Activated CD8-positive, alpha-beta memory T cell treated with anti-CD3 and anti-CD28 coated beads, Interleukin-2, amount 50 U/mL, for 1 hour (primary cell): ENCODE results near the gene C16orf78.

Experiments
- DNase-seq: peaks from one replicate; pipeline ENCODE4 v3.0.0-alpha.2; 2020; ENCODE audit errors: extremely low read depth

Gene C16orf78

GRCh38 chr16:49373504-49373903 is at the start of gene C16orf78:
TSS of gene C16orf78 (plus strand) at chr16:49373804. CDS start at chr16:49373940, 136 bp downstream.
- DNase-seq: no peak

- DNase-seq: no peak
These were observed 48.9 kb upstream of the C16orf78 start for GRCh38 chr16:49324703-49325102.

GRCh38 chr16:49327466-49327865 is 46.1 kb upstream of the C16orf78 start:
- no peak for DNase-seq

- DNase-seq: no peak
These were observed 45.3 kb upstream of the C16orf78 start for GRCh38 chr16:49328325-49328724.

- DNase-seq: no peak
These were observed 42.9 kb upstream of the C16orf78 start for GRCh38 chr16:49330562-49331201.

GRCh38 chr16:49332589-49333258 is 40.9 kb upstream of the C16orf78 start:
- no peak for DNase-seq

- DNase-seq: no peak
These were observed 40.4 kb upstream of the C16orf78 start for GRCh38 chr16:49333259-49333597.

GRCh38 chr16:49335828-49336227 is 37.8 kb upstream of the C16orf78 start:
- DNase-seq: no peak

GRCh38 chr16:49336581-49336980 is 37.0 kb upstream of the C16orf78 start:
- no peak for DNase-seq

GRCh38 chr16:49337814-49338350 is 35.7 kb upstream of the C16orf78 start:
- no peak for DNase-seq

- DNase-seq: no peak
These were observed 34.9 kb upstream of the C16orf78 start for GRCh38 chr16:49338611-49339265.

GRCh38 chr16:49340466-49340865 is 33.1 kb upstream of the C16orf78 start:
- DNase-seq: no peak

GRCh38 chr16:49341706-49342105 is 31.9 kb upstream of the C16orf78 start:
- DNase-seq: no peak

GRCh38 chr16:49342336-49343265 is 31.0 kb upstream of the C16orf78 start:
- DNase-seq: no peak

GRCh38 chr16:49343291-49343690 is 30.3 kb upstream of the C16orf78 start:
- no peak for DNase-seq

GRCh38 chr16:49344401-49344800 is 29.2 kb upstream of the C16orf78 start:
- no peak for DNase-seq

GRCh38 chr16:49345829-49346228 is 27.8 kb upstream of the C16orf78 start:
- DNase-seq: no peak

GRCh38 chr16:49346459-49346858 is 27.1 kb upstream of the C16orf78 start:
- no peak for DNase-seq

- no peak for DNase-seq
These were observed 26.1 kb upstream of the C16orf78 start for GRCh38 chr16:49347476-49347875.

- no peak for DNase-seq
These were observed 25.0 kb upstream of the C16orf78 start for GRCh38 chr16:49348408-49349176.
